Fibroblast of lung (primary cell): ENCODE results near the gene THSD7A. TPM values are rescaled to one million over a fixed set of nuclear protein-coding genes. Genes with fewer than 3 reads are reported as not detected.

Experiments used
- DNase-seq, 2 donors: peaks; one replicate each; pipeline versions ENCODE4 v3.0.0 to v3.0.0-alpha.2; 2010; ENCODE audit warnings: low read depth in 2 of 2
- H2AFZ ChIP-seq: 2 replicates; pipeline ENCODE4 v1.5.1; 2012; ENCODE audit warnings: low read length, control low read depth, inconsistent platforms
- H3K27ac ChIP-seq: 2 replicates; pipeline ENCODE4 v1.5.1; 2011; ENCODE audit warnings: low read length, control low read depth; ENCODE audit not compliant: insufficient read depth
- H3K27me3 ChIP-seq: 2 replicates; pipeline ENCODE4 v1.5.1; 2011; ENCODE audit warnings: mild to moderate bottlenecking, low read length; ENCODE audit not compliant: control insufficient read depth, insufficient read depth
- H3K36me3 ChIP-seq: 2 replicates; pipeline ENCODE4 v1.5.1; 2011; ENCODE audit warnings: low read length; ENCODE audit not compliant: control insufficient read depth, insufficient read depth
- H3K4me1 ChIP-seq: 2 replicates; pipeline ENCODE4 v1.5.1; 2011; ENCODE audit warnings: low read length; ENCODE audit not compliant: control insufficient read depth, insufficient read depth; ENCODE audit errors: extremely low read depth
- H3K4me2 ChIP-seq: 2 replicates; pipeline ENCODE4 v1.5.1; 2011; ENCODE audit warnings: low read length, control low read depth; ENCODE audit not compliant: insufficient read depth; ENCODE audit errors: extremely low read depth
- H3K4me3 ChIP-seq, 4 experiments: fragments of 200-600 bp in 1 of 4; sonication (generic) in 1 of 4; replicated peaks in 1 of 4; 2 replicates each; pipeline ENCODE4 v1.5.1; 2011 to 2016; ENCODE audit warnings: low read length in 4 of 4, low read depth in 3 of 4, mild to moderate bottlenecking in 3 of 4, control low read depth in 2 of 4, inconsistent platforms in 1 of 4, mixed read lengths in 1 of 4; ENCODE audit not compliant: insufficient read depth in 1 of 4; ENCODE audit errors: control extremely low read depth in 1 of 4
- H3K79me2 ChIP-seq: 2 replicates; pipeline ENCODE4 v1.5.1; 2012; ENCODE audit warnings: mild to moderate bottlenecking, low read length, inconsistent platforms; ENCODE audit not compliant: control insufficient read depth, insufficient read depth
- H3K9ac ChIP-seq: 2 replicates; pipeline ENCODE4 v1.5.1; 2011; ENCODE audit warnings: mild to moderate bottlenecking, low read length, control low read depth; ENCODE audit not compliant: insufficient read depth
- H3K9me3 ChIP-seq: 2 replicates; pipeline ENCODE4 v1.5.1; 2012; ENCODE audit warnings: low read depth, low read length; ENCODE audit not compliant: control insufficient read depth, insufficient read depth
- H4K20me1 ChIP-seq: 2 replicates; pipeline ENCODE4 v1.5.1; 2011; ENCODE audit warnings: low read length; ENCODE audit not compliant: control insufficient read depth, insufficient read depth; ENCODE audit errors: extremely low read depth
- EZH2 ChIP-seq: IDR thresholded peaks from 2 replicates; pipeline ENCODE4 v1.5.1; 2012; ENCODE audit warnings: low read length, control low read depth, mild to moderate bottlenecking; ENCODE audit errors: missing control alignments
- polyA plus RNA-seq, 2 donors: library from polyadenylated mRNA; depleted of rRNA in 1 of 2; stranded (reverse) in 1 of 2; unstranded in 1 of 2; fragments of >200 nt; gene quantifications; 2 replicates each; pipeline ENCODE4 v1.2.1, GENCODE V29; 2011 to 2012; ENCODE audit warnings: missing spikeins in 1 of 2
- total RNA-seq: library from RNA; depleted of rRNA; stranded (reverse); fragments of >200 nt; gene quantifications from 2 replicates; pipeline ENCODE4 v1.2.1, GENCODE V29; 2014
- TF ChIP-seq, protein P1 (sequence below), 2 donors: IDR thresholded peaks in 1 of 2; conservative IDR thresholded peaks in 1 of 2; 1 replicate in 1 of 2; 2 replicates in 1 of 2; pipeline ENCODE4 v1.5.1; 2011 to 2012; ENCODE audit warnings: low read length in 2 of 2, control low read depth in 1 of 2, inconsistent platforms in 1 of 2, low read depth in 1 of 2, mild to moderate bottlenecking in 1 of 2

Gene THSD7A
- total and polyA plus RNA-seq, 2 donors (not counting 1 experiment from before 2014, with no cell fraction given): 0.02 to 0.83 TPM

- Histone ChIP-seq H2AFZ (no peak overlapping the region), H3K36me3 (no peaks in the 10 kb centered on the region), H3K4me1 (no peaks in the 10 kb centered on the region), H4K20me1 (no peaks in the 10 kb centered on the region), H3K9me3 (no peaks in the 10 kb centered on the region), H3K4me2 (no peak overlapping the region), H3K27me3 (no peaks in the 10 kb centered on the region), H3K4me3 (no peak overlapping the region), H3K79me2 (no peaks in the 10 kb centered on the region), H3K9ac (no peak overlapping the region), H3K27ac (no peak overlapping the region)
- TF ChIP-seq, protein P1, sequence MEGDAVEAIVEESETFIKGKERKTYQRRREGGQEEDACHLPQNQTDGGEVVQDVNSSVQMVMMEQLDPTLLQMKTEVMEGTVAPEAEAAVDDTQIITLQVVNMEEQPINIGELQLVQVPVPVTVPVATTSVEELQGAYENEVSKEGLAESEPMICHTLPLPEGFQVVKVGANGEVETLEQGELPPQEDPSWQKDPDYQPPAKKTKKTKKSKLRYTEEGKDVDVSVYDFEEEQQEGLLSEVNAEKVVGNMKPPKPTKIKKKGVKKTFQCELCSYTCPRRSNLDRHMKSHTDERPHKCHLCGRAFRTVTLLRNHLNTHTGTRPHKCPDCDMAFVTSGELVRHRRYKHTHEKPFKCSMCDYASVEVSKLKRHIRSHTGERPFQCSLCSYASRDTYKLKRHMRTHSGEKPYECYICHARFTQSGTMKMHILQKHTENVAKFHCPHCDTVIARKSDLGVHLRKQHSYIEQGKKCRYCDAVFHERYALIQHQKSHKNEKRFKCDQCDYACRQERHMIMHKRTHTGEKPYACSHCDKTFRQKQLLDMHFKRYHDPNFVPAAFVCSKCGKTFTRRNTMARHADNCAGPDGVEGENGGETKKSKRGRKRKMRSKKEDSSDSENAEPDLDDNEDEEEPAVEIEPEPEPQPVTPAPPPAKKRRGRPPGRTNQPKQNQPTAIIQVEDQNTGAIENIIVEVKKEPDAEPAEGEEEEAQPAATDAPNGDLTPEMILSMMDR (conservative IDR thresholded peaks at IDR 0.05 in 1 of 2, IDR thresholded peaks at IDR 0.05 in 1 of 2; ENCODE audit: low read depth in 1 of 2, low read length in 2 of 2): no peak
- no peak for TF ChIP-seq EZH2
- no peak for DNase-seq
Measured at GRCh38 chr7:11591943-11592342, 240.1 kb downstream of the THSD7A start.

DNA sequence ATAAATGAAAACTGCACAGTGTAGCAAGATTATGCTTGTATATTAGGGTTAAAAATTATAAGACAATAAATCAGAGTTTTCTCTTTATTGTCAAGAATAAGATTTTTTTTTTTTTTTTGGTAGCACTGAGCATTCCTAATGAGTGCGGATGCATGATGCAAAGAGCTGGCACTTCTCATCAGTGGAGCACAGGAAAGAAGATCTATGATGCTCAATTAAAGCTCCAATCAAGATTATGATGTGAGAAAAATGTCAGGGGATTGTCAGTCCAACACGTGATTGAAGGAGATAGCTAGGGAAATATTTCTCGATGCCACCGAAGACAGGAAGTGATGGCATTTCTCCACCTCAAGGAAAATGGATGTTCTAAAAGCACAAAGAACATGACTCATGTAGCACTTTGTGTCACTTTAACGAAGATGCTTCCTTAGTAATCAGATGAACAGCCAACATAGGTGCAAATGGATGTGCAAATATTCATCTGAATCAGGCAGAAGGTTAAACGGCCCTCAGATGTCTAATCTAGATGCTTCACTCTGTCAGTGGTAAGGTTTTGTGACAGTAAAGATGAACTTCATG is 240.9 kb downstream of the THSD7A start:
- TF ChIP-seq, protein P1 (conservative IDR thresholded peaks at IDR 0.05 in 1 of 2, IDR thresholded peaks at IDR 0.05 in 1 of 2; ENCODE audit: low read depth in 1 of 2, low read length in 2 of 2): no peak
- no peak for TF ChIP-seq EZH2
- H3K9ac ChIP-seq: no peak overlapping the region
- no peaks in the 10 kb centered on the region for H4K20me1 ChIP-seq
- H3K27ac ChIP-seq: no peak overlapping the region
- no peak overlapping the region for H3K4me2 ChIP-seq
- no peaks in the 10 kb centered on the region for H3K79me2 ChIP-seq
- no peaks in the 10 kb centered on the region for H3K27me3 ChIP-seq
- no peaks in the 10 kb centered on the region for H3K9me3 ChIP-seq
- no peak overlapping the region for H2AFZ ChIP-seq
- no peak for DNase-seq
- no peaks in the 10 kb centered on the region for H3K36me3 ChIP-seq
- no peak overlapping the region for H3K4me3 ChIP-seq
- H3K4me1 ChIP-seq: no peaks in the 10 kb centered on the region

GRCh38 chr7:11589251-11589650 is 242.7 kb downstream of the THSD7A start:
- Histone ChIP-seq H3K79me2 (no peaks in the 10 kb centered on the region), H2AFZ (no peak overlapping the region), H3K27ac (no peak overlapping the region), H3K9me3 (no peaks in the 10 kb centered on the region), H4K20me1 (no peaks in the 10 kb centered on the region), H3K4me1 (no peaks in the 10 kb centered on the region), H3K9ac (no peak overlapping the region), H3K27me3 (no peaks in the 10 kb centered on the region), H3K4me3 (no peak overlapping the region), H3K36me3 (no peaks in the 10 kb centered on the region), H3K4me2 (no peak overlapping the region)
- TF ChIP-seq EZH2: no peak
- TF ChIP-seq, protein P1 (conservative IDR thresholded peaks at IDR 0.05 in 1 of 2, IDR thresholded peaks at IDR 0.05 in 1 of 2; ENCODE audit: low read depth in 1 of 2, low read length in 2 of 2): no peak
- DNase-seq: no peak
